Measurements from ENCODE around the gene SSC5D. TPM values are rescaled to one million over a fixed set of nuclear protein-coding genes. Genes with fewer than 3 reads are reported as not detected.
A peak's percentile ranks its signal among the peaks of the same experiment; 100 is the strongest.
"Not testable (repeated sequence)": the region's sequence is repeated elsewhere in the genome, so short reads cannot be mapped to it uniquely, and the experiment has no call there.

The SSC5D gene
- total and polyA plus RNA-seq, 2 donors (not counting 1 experiment from before 2014, with no cell fraction given), result 3.0 to 19.7 TPM

DNA sequence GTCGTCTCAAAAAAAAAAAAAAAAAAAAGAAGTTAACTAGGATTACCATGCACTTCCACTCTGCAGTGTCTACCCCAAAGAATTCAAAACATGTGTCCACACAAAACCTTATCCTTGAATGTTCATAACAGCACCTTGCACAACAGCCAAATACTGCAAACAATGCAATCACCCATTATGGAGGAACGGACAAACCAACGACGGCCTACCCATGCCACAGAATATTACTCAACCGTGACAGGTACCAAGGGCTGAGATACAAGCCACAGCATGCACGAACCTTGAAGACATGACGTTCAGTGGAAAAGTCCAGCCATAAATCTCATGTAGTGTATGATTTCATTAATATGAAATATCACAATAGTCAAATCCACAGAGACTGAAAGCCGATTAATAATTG, 42.2 kb upstream of the SSC5D start:
- Histone ChIP-seq H3K4me3 (replicated peaks in 1 of 4; ENCODE audit: control extremely low read depth in 1 of 4, insufficient read depth in 1 of 4, low read depth in 3 of 4, low read length in 4 of 4) (no peak overlapping the region), H3K4me2 (ENCODE audit: extremely low read depth, insufficient read depth, low read length) (no peak overlapping the region), H2AFZ (ENCODE audit: low read length) (no peak overlapping the region), H3K27ac (ENCODE audit: insufficient read depth, low read length) (no peak overlapping the region), H3K9me3 (ENCODE audit: control insufficient read depth, insufficient read depth, low read depth, low read length) (no peaks in the 10 kb centered on the region), H3K4me1 (ENCODE audit: control insufficient read depth, extremely low read depth, insufficient read depth, low read length) (no peaks in the 10 kb centered on the region), H3K36me3 (ENCODE audit: control insufficient read depth, insufficient read depth, low read length) (no peaks in the 10 kb centered on the region), H4K20me1 (ENCODE audit: control insufficient read depth, extremely low read depth, insufficient read depth, low read length) (no peaks in the 10 kb centered on the region), H3K27me3 (ENCODE audit: control insufficient read depth, insufficient read depth, low read length) (peaks cover 40% of the 10 kb centered on the region), H3K79me2 (ENCODE audit: control insufficient read depth, insufficient read depth, low read length) (no peaks in the 10 kb centered on the region), H3K9ac (ENCODE audit: insufficient read depth, low read length) (no peak overlapping the region)
- no peak for DNase-seq (ENCODE audit: low read depth in 2 of 2)
- TF ChIP-seq EZH2 (IDR thresholded peaks at IDR 0.05; ENCODE audit: low read length, missing control alignments), result no peak
- no peak for TF ChIP-seq CTCF (conservative IDR thresholded peaks at IDR 0.05 in 1 of 2, IDR thresholded peaks at IDR 0.05 in 1 of 2; ENCODE audit: low read depth in 1 of 2, low read length in 2 of 2)

DNA sequence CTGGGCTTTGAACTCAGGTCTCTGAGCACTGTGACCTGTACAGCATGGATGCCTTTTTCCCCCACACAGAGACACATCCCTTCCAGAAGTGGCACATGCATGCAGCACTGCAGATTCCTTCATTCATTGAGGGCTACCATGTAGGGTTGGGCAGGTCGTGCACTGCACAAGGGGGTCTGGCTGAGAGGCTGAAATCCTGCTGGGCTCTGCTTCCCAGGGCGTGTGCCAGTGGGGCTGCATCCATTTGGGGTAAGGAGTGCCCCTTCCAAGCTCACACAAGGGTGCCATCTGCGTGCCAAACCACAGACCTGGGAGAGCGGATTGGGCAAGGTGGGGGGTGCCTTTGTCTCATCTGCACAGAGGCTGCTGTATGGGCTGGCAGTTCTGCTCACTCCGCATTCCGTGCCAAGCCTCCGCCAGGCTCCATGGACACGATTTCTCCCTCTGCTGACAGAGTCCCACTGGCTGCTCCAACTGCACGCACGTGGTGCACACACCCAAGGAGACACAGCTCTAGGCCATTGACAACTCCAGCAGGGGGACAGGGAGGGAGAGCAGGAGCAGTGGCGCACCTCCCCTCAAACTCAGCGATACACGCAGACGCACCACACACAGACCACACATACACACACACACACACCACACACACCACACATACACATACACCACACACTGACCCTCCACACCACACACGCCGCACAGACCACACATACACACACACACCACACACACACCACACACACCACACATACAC, 40.6 kb upstream of the SSC5D start:
- Histone ChIP-seq H3K27ac (ENCODE audit: insufficient read depth, low read length) (no peak overlapping the region), H3K9ac (ENCODE audit: insufficient read depth, low read length) (no peak overlapping the region), H2AFZ (ENCODE audit: low read length) (no peak overlapping the region), H3K79me2 (ENCODE audit: control insufficient read depth, insufficient read depth, low read length) (no peaks in the 10 kb centered on the region), H4K20me1 (ENCODE audit: control insufficient read depth, extremely low read depth, insufficient read depth, low read length) (no peaks in the 10 kb centered on the region), H3K9me3 (ENCODE audit: control insufficient read depth, insufficient read depth, low read depth, low read length) (no peaks in the 10 kb centered on the region), H3K4me3 (replicated peaks in 1 of 4; ENCODE audit: control extremely low read depth in 1 of 4, insufficient read depth in 1 of 4, low read depth in 3 of 4, low read length in 4 of 4) (no peak overlapping the region), H3K4me2 (ENCODE audit: extremely low read depth, insufficient read depth, low read length) (no peak overlapping the region), H3K36me3 (ENCODE audit: control insufficient read depth, insufficient read depth, low read length) (no peaks in the 10 kb centered on the region), H3K27me3 (ENCODE audit: control insufficient read depth, insufficient read depth, low read length) (peaks cover 40% of the 10 kb centered on the region), H3K4me1 (ENCODE audit: control insufficient read depth, extremely low read depth, insufficient read depth, low read length) (no peaks in the 10 kb centered on the region)
- no peak for TF ChIP-seq CTCF (conservative IDR thresholded peaks at IDR 0.05 in 1 of 2, IDR thresholded peaks at IDR 0.05 in 1 of 2; ENCODE audit: low read depth in 1 of 2, low read length in 2 of 2)
- no peak for TF ChIP-seq EZH2 (IDR thresholded peaks at IDR 0.05; ENCODE audit: low read length, missing control alignments)
- DNase-seq (ENCODE audit: low read depth in 2 of 2), result peak in 1 of 2 donors; percentile 20

- H2AFZ ChIP-seq (ENCODE audit: low read length); H3K4me2 ChIP-seq (ENCODE audit: extremely low read depth, insufficient read depth, low read length); H3K79me2 ChIP-seq (ENCODE audit: control insufficient read depth, insufficient read depth, low read length); H3K4me1 ChIP-seq (ENCODE audit: control insufficient read depth, extremely low read depth, insufficient read depth, low read length); H3K27ac ChIP-seq (ENCODE audit: insufficient read depth, low read length); H3K9ac ChIP-seq (ENCODE audit: insufficient read depth, low read length); H3K4me3 ChIP-seq (replicated peaks in 1 of 4; ENCODE audit: control extremely low read depth in 1 of 4, insufficient read depth in 1 of 4, low read depth in 3 of 4, low read length in 4 of 4); DNase-seq (ENCODE audit: low read depth in 2 of 2); H3K36me3 ChIP-seq (ENCODE audit: control insufficient read depth, insufficient read depth, low read length); H4K20me1 ChIP-seq (ENCODE audit: control insufficient read depth, extremely low read depth, insufficient read depth, low read length); H3K9me3 ChIP-seq (ENCODE audit: control insufficient read depth, insufficient read depth, low read depth, low read length): not testable (repeated sequence)
- H3K27me3 ChIP-seq (ENCODE audit: control insufficient read depth, insufficient read depth, low read length), result peaks cover 37% of the 10 kb centered on the region
Observed at GRCh38 chr19:55448175-55448490, 40.1 kb upstream of the SSC5D start.

All from fibroblast of lung (primary cell).